Measurements from ENCODE around the gene PRR19.

GRCh38 chr19:42353341-42354015, 51.5 kb downstream of the PRR19 start:
- TF ChIP-seq EZH2 (IDR thresholded peaks at IDR 0.05; ENCODE audit: borderline replicate concordance, insufficient read depth, low read depth, low read length, poor library complexity, severe bottlenecking), result no peak
- TF ChIP-seq, protein P1, sequence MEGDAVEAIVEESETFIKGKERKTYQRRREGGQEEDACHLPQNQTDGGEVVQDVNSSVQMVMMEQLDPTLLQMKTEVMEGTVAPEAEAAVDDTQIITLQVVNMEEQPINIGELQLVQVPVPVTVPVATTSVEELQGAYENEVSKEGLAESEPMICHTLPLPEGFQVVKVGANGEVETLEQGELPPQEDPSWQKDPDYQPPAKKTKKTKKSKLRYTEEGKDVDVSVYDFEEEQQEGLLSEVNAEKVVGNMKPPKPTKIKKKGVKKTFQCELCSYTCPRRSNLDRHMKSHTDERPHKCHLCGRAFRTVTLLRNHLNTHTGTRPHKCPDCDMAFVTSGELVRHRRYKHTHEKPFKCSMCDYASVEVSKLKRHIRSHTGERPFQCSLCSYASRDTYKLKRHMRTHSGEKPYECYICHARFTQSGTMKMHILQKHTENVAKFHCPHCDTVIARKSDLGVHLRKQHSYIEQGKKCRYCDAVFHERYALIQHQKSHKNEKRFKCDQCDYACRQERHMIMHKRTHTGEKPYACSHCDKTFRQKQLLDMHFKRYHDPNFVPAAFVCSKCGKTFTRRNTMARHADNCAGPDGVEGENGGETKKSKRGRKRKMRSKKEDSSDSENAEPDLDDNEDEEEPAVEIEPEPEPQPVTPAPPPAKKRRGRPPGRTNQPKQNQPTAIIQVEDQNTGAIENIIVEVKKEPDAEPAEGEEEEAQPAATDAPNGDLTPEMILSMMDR (IDR thresholded peaks at IDR 0.05), result no peak

Measured in B cell (primary cell).